Lung (tissue), 12 donors: ENCODE results near the gene LYPD1. TPM values are rescaled to one million over a fixed set of nuclear protein-coding genes. Genes with fewer than 3 reads are reported as not detected.

Experiments used
- ATAC-seq: fragments of 200-7000 bp; cut with Tn5 transposase; one replicate; pipeline ENCODE4 v1.9.1; 2020; ENCODE audit warnings: moderate number of reproducible peaks; ENCODE audit not compliant: insufficient read depth, low FRiP score
- DNase-seq, 3 donors: peaks; one replicate each; pipeline ENCODE4 v3.0.0-alpha.2; 2013 to 2017
- H3K27ac ChIP-seq, 2 donors: one replicate each; pipeline ENCODE4 v1.5.1; 2013; ENCODE audit warnings: mild to moderate bottlenecking in 2 of 2, moderate library complexity in 2 of 2, control low read depth in 1 of 2, inconsistent platforms in 1 of 2, low read depth in 1 of 2, low read length in 1 of 2
- H3K27me3 ChIP-seq, 3 donors: one replicate each; pipeline ENCODE4 v1.5.1; 2013; ENCODE audit warnings: low read length in 2 of 3; ENCODE audit not compliant: control insufficient read depth in 3 of 3, insufficient read depth in 3 of 3
- H3K36me3 ChIP-seq, 4 donors: one replicate each; pipeline ENCODE4 v1.5.1; 2013; ENCODE audit warnings: low read length in 4 of 4, mild to moderate bottlenecking in 1 of 4, moderate library complexity in 1 of 4; ENCODE audit not compliant: control insufficient read depth in 4 of 4, insufficient read depth in 4 of 4
- H3K4me1 ChIP-seq, 5 donors: one replicate each; pipeline ENCODE4 v1.5.1; 2013; ENCODE audit warnings: low read length in 5 of 5, mild to moderate bottlenecking in 2 of 5, moderate library complexity in 1 of 5; ENCODE audit not compliant: control insufficient read depth in 5 of 5, insufficient read depth in 5 of 5
- H3K4me3 ChIP-seq: one replicate; pipeline ENCODE4 v1.5.1; 2013; ENCODE audit warnings: mild to moderate bottlenecking, control low read depth, moderate library complexity
- H3K9ac ChIP-seq, 2 donors: one replicate each; pipeline ENCODE4 v1.5.1; 2013; ENCODE audit warnings: low read length in 2 of 2, control low read depth in 1 of 2; ENCODE audit not compliant: insufficient read depth in 1 of 2
- H3K9me3 ChIP-seq, 4 donors: one replicate each; pipeline ENCODE4 v1.5.1; 2013; ENCODE audit warnings: low read length in 3 of 4, mild to moderate bottlenecking in 1 of 4, moderate library complexity in 1 of 4; ENCODE audit not compliant: control insufficient read depth in 4 of 4, insufficient read depth in 3 of 4
- WGBS, 2 donors: extraction: QIAGEN DNeasy Blood & Tissue Kit; methylation state at CpG; one replicate each; pipeline ENCODE4 v1.1.7; 2013; 5-methylcytosine and 5-hydroxymethylcytosine counted together
- polyA plus RNA-seq, 2 donors: library from polyadenylated mRNA; stranded (reverse); fragments of 200-250 nt; gene quantifications; one replicate each; pipeline ENCODE4 v1.2.1, GENCODE V29; 2013
- total RNA-seq, 2 donors: library from RNA; depleted of rRNA in 1 of 2; stranded (reverse); fragments of >200 nt in 1 of 2; gene quantifications; one replicate each; pipeline ENCODE4 v1.2.1, GENCODE V29; 2014 to 2021
- TF ChIP-seq, protein P1 (sequence below): IDR thresholded peaks from 2 replicates; pipeline ENCODE4 v1.5.1; 2012; ENCODE audit warnings: mild to moderate bottlenecking; ENCODE audit errors: control extremely low read depth, extremely low read depth
- donor health status: control.
- donor health status: control.
- donor health status: Bipolar disorder and iron deficiency.
- donor health status: healthy.
- donor health status: DM: yes; HTN: yes; CAD: no.

LYPD1 gene
- total and polyA plus RNA-seq, 4 donors = 0.28 to 6.6 (median 3.4) TPM

- H3K9ac ChIP-seq = no peak overlapping the region
- ATAC-seq (no peak), DNase-seq (peak in 1 of 3 donors; percentile 18)
- no peaks in the 10 kb centered on the region for H3K27me3 ChIP-seq
- WGBS, 2 donors = 75 to 77% methylated on average over 8 of the region's 8 CpGs
- H3K4me1 ChIP-seq = peaks cover 0 to 3% (median 0%) of the 10 kb centered on the region in 5 donors
- TF ChIP-seq, protein P1, sequence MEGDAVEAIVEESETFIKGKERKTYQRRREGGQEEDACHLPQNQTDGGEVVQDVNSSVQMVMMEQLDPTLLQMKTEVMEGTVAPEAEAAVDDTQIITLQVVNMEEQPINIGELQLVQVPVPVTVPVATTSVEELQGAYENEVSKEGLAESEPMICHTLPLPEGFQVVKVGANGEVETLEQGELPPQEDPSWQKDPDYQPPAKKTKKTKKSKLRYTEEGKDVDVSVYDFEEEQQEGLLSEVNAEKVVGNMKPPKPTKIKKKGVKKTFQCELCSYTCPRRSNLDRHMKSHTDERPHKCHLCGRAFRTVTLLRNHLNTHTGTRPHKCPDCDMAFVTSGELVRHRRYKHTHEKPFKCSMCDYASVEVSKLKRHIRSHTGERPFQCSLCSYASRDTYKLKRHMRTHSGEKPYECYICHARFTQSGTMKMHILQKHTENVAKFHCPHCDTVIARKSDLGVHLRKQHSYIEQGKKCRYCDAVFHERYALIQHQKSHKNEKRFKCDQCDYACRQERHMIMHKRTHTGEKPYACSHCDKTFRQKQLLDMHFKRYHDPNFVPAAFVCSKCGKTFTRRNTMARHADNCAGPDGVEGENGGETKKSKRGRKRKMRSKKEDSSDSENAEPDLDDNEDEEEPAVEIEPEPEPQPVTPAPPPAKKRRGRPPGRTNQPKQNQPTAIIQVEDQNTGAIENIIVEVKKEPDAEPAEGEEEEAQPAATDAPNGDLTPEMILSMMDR = no peak
- no peak overlapping the region for H3K27ac ChIP-seq
- no peak overlapping the region for H3K4me3 ChIP-seq
- no peaks in the 10 kb centered on the region for H3K36me3 ChIP-seq
- H3K9me3 ChIP-seq = no peaks in the 10 kb centered on the region
Observed at GRCh38 chr2:132621131-132621875, 48.7 kb downstream of the LYPD1 start.

- Histone ChIP-seq H3K9me3 (no peaks in the 10 kb centered on the region), H3K36me3 (no peaks in the 10 kb centered on the region), H3K9ac (no peak overlapping the region), H3K27me3 (no peaks in the 10 kb centered on the region), H3K4me3 (no peak overlapping the region), H3K4me1 (peaks cover 0 to 3% (median 0%) of the 10 kb centered on the region in 5 donors), H3K27ac (no peak overlapping the region)
- ATAC-seq (no peak), DNase-seq (no peak)
- TF ChIP-seq, protein P1 = no peak
- WGBS, 2 donors = 58 to 69% methylated on average over 2 of the region's 2 CpGs
Observed at GRCh38 chr2:132620115-132620514, 49.9 kb downstream of the LYPD1 start.

- Histone ChIP-seq H3K27me3 (no peaks in the 10 kb centered on the region), H3K9me3 (no peaks in the 10 kb centered on the region), H3K9ac (no peak overlapping the region), H3K4me3 (no peak overlapping the region), H3K4me1 (peaks cover 0 to 3% (median 0%) of the 10 kb centered on the region in 5 donors), H3K36me3 (no peaks in the 10 kb centered on the region), H3K27ac (no peak overlapping the region)
- TF ChIP-seq, protein P1 = no peak
- ATAC-seq (no peak), DNase-seq (no peak)
- 79 to 85% methylated on average over 7 of the region's 7 CpGs for WGBS, 2 donors
Observed at GRCh38 chr2:132618734-132619133, 51.3 kb downstream of the LYPD1 start.
